Astrocyte of the spinal cord (primary cell): ENCODE measurements around the gene CRELD2.
A peak's percentile ranks its signal among the peaks of the same experiment; 100 is the strongest.

Experiments used
- DNase-seq: peaks from one replicate; pipeline ENCODE4 v3.0.0; 2011; ENCODE audit warnings: low read depth, low spot score
- H3K4me3 ChIP-seq: 2 replicates; pipeline ENCODE4 v1.5.1; 2011; ENCODE audit warnings: low read depth, mild to moderate bottlenecking, low read length, moderate library complexity
- in situ Hi-C: cut with HindIII; loops from 2 replicates; pipeline ENCODE4 v1.10.0; 2017; ENCODE audit warnings: low sequenced_read_pairs
- TF ChIP-seq, protein P1 (sequence below): IDR thresholded peaks from 2 replicates; pipeline ENCODE4 v1.5.1; 2012; ENCODE audit warnings: low read depth, mild to moderate bottlenecking, low read length, inconsistent platforms

CRELD2 gene

GRCh38 chr22:49948116-49948957 lies 29.9 kb downstream of the CRELD2 start:
- TF ChIP-seq, protein P1, sequence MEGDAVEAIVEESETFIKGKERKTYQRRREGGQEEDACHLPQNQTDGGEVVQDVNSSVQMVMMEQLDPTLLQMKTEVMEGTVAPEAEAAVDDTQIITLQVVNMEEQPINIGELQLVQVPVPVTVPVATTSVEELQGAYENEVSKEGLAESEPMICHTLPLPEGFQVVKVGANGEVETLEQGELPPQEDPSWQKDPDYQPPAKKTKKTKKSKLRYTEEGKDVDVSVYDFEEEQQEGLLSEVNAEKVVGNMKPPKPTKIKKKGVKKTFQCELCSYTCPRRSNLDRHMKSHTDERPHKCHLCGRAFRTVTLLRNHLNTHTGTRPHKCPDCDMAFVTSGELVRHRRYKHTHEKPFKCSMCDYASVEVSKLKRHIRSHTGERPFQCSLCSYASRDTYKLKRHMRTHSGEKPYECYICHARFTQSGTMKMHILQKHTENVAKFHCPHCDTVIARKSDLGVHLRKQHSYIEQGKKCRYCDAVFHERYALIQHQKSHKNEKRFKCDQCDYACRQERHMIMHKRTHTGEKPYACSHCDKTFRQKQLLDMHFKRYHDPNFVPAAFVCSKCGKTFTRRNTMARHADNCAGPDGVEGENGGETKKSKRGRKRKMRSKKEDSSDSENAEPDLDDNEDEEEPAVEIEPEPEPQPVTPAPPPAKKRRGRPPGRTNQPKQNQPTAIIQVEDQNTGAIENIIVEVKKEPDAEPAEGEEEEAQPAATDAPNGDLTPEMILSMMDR: no peak
- no peak overlapping the region for H3K4me3 ChIP-seq
- DNase-seq: no peak
- in situ Hi-C loops: no loop called here

DNA sequence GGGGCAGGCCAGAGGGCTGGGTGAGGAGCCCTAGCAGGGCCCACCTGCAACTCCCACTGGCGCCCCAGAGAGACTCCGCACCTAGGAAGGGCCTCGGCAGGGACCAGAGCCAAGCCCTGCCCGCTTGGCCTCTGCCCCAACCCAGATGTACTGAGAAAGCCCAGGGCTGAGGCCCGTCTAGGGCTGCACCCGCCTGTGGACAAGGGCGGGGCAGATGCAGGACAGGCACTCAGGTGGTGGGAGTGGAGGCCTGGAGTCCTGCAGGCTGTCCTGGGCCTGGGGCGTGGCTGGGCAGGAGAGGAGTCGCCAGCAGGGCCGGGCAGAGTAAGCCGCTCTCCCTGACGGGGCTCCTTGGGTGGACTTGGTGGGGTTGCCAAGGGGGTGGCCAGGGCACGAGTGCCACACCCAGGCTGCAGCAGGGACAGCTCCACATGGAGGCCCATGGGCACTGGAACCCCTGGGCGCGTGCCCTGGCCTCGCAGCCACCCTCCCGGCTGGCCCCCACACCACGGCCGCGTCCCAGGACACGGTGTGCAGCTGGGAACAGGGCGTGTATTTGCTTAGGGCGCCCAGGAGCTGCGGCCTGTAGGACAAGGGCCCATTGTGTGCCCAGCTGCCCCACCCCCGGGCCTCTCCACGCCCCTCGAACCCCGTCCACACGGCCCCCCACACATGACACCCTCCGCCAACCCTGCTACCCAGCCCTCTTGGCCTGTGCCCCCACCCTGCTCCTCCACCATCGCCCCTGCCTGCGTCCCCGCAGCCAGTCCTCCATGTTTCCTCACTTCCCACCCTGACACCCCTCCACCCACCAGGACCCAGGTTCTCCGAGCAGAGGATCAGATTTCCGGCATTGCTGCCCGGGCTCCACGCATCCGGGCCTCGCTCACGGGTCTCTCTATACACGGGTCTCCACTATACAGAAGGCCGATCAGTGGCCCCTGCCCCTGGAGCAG lies 30.8 kb downstream of the CRELD2 start:
- DNase-seq: no peak
- TF ChIP-seq, protein P1: no peak
- H3K4me3 ChIP-seq: no peak overlapping the region
- in situ Hi-C loops: no loop called here

DNA sequence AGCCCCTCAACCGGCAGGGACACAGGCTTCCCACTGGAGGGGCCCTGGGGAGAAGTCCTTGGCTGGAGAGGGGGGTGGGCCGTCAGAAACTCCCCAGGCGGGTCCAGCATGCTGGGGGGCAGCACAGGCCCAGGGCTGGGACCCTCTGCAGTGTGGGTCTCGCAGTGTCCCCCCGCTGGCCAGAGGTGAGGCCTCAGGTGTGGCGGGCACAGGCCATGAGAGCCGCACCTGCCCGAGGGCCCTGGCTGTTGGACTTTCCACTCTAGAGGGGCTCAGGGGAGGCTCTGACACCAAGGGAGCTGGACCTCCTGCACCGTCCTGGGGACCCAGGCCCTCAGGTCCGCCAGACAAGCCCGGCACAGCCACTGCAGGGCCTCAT lies 31.5 kb downstream of the CRELD2 start:
- in situ Hi-C loops: no loop called here
- DNase-seq: no peak
- TF ChIP-seq, protein P1: no peak
- no peak overlapping the region for H3K4me3 ChIP-seq

- DNase-seq: no peak
- TF ChIP-seq, protein P1: no peak
- in situ Hi-C loops: no loop called here
- no peak overlapping the region for H3K4me3 ChIP-seq
Measured at GRCh38 chr22:49950396-49950994, 32.1 kb downstream of the CRELD2 start.

DNA sequence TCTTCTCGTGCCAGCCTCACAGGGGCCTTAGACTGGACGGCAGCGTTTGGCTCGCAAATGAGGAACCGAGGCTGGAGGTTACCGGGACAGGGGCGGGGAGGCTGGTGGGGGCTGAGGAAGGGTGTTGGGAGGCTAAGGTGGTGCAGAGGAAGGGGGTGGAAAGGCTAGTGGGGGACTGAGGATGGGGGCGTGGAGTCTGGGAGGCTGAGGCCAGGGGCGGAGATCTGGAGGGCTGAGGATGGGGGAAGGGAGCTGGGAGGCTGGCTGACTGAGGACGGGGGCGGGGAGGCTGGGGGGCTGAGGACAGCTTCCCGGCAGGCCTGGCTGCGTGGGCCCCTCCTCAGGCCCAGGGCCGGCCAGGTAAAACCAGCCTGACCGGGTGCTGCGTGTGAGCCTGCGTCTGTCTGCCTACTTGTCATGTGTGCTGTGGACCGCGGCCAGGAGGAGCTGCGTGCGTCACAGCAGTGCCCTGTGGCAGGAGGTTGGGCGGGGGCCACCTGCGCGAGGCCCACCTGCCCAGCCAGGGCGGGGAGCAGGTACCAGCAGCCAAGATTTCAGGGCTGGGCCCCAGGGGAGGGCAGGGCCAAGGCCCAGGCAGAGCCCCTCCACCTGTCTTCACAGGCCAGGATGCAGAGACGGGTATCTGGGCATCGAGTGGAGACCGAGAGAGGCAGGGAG lies 32.7 kb downstream of the CRELD2 start:
- in situ Hi-C loops: no loop called here
- DNase-seq: peak; percentile 91
- TF ChIP-seq, protein P1: no peak
- H3K4me3 ChIP-seq: no peak overlapping the region

DNA sequence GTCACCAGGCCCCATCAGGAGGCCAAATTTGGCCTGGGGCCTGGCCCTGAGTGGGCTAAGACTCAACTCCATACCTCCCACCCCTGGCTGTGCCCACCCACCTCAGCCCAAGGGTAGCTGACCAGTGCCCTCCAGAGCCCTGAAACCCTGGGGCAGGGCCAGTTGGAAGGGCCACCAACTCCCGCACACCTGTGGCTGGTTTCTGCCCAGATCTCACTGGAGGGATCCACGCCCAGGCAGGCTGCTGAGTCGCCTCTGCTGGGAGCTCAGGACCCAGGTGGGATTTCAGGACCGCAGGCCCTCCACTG lies 33.2 kb downstream of the CRELD2 start:
- in situ Hi-C loops: no loop called here
- DNase-seq: no peak
- H3K4me3 ChIP-seq: no peak overlapping the region
- TF ChIP-seq, protein P1: no peak
